ENCODE data around the gene SORT1. TPM values are rescaled to one million over a fixed set of nuclear protein-coding genes. Genes with fewer than 3 reads are reported as not detected.

Gene SORT1
- total and polyA plus RNA-seq, 2 of the 13 experiments (the other 11 are each of a cell fraction or from before 2014, with no cell fraction given) = 32.4 to 93.0 TPM

DNA sequence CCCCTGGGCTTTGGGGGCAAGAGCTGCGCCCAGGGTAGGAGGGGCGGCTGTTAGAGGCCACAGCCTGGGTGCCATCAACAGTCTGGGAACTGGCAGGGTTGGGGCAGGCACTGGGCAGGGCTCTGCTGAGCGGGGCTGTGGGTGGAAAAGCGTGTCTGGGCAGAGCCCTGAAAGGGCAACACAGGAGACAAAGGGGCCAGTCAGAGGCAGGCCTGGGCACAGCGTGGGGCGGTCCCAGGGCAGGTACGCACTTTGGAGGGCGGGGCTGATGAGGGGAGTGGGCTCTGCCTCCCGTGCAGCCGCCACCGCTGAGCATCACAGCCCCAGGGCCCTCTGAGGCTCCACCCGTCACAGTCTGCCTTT, 134.5 kb downstream of the SORT1 start (continued):
- TF ChIP-seq, protein P1, sequence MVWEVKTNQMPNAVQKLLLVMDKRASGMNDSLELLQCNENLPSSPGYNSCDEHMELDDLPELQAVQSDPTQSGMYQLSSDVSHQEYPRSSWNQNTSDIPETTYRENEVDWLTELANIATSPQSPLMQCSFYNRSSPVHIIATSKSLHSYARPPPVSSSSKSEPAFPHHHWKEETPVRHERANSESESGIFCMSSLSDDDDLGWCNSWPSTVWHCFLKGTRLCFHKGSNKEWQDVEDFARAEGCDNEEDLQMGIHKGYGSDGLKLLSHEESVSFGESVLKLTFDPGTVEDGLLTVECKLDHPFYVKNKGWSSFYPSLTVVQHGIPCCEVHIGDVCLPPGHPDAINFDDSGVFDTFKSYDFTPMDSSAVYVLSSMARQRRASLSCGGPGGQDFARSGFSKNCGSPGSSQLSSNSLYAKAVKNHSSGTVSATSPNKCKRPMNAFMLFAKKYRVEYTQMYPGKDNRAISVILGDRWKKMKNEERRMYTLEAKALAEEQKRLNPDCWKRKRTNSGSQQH (CRISPR knock-in tag; IDR thresholded peaks at IDR 0.05; ENCODE audit: low read depth) = no peak
- TF ChIP-seq BRD4 (CRISPR knock-in tag; IDR thresholded peaks at IDR 0.05) (no peak), GFI1 (CRISPR knock-in tag; IDR thresholded peaks at IDR 0.05; ENCODE audit: borderline replicate concordance) (0 out of 2 replicates have a peak, but pooled peaks have one; percentile 17), ZNF709 (CRISPR knock-in tag; IDR thresholded peaks at IDR 0.05) (no peak), PCBP2 (optimal IDR thresholded peaks at IDR 0.05; ENCODE audit: low read depth, low read length, poor library complexity, severe bottlenecking) (no peak), ZNF570 (CRISPR knock-in tag; IDR thresholded peaks at IDR 0.05; ENCODE audit: borderline replicate concordance) (no peak), ELF3 (CRISPR knock-in tag; IDR thresholded peaks at IDR 0.05) (no peak), KDM6A (CRISPR knock-in tag; IDR thresholded peaks at IDR 0.05; ENCODE audit: low read depth) (no peak), BCL6 (CRISPR knock-in tag; IDR thresholded peaks at IDR 0.05) (no peak), ZNF350 (CRISPR knock-in tag; IDR thresholded peaks at IDR 0.05; ENCODE audit: borderline replicate concordance, low read depth) (no peak), ZNF616 (CRISPR knock-in tag; IDR thresholded peaks at IDR 0.05; ENCODE audit: low read depth) (no peak), AHR (CRISPR knock-in tag; IDR thresholded peaks at IDR 0.05) (no peak), SRSF1 (optimal IDR thresholded peaks at IDR 0.05; ENCODE audit: low read depth, low read length) (no peak), ZNF282 (IDR thresholded peaks at IDR 0.05; ENCODE audit: partially characterized antibody) (no peak), SIX4 (CRISPR knock-in tag; IDR thresholded peaks at IDR 0.05) (no peak)
- TF ChIP-seq, protein P2, sequence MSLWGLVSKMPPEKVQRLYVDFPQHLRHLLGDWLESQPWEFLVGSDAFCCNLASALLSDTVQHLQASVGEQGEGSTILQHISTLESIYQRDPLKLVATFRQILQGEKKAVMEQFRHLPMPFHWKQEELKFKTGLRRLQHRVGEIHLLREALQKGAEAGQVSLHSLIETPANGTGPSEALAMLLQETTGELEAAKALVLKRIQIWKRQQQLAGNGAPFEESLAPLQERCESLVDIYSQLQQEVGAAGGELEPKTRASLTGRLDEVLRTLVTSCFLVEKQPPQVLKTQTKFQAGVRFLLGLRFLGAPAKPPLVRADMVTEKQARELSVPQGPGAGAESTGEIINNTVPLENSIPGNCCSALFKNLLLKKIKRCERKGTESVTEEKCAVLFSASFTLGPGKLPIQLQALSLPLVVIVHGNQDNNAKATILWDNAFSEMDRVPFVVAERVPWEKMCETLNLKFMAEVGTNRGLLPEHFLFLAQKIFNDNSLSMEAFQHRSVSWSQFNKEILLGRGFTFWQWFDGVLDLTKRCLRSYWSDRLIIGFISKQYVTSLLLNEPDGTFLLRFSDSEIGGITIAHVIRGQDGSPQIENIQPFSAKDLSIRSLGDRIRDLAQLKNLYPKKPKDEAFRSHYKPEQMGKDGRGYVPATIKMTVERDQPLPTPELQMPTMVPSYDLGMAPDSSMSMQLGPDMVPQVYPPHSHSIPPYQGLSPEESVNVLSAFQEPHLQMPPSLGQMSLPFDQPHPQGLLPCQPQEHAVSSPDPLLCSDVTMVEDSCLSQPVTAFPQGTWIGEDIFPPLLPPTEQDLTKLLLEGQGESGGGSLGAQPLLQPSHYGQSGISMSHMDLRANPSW (CRISPR knock-in tag; IDR thresholded peaks at IDR 0.05; ENCODE audit: borderline replicate concordance) = no peak
- TF ChIP-seq, protein P3, sequence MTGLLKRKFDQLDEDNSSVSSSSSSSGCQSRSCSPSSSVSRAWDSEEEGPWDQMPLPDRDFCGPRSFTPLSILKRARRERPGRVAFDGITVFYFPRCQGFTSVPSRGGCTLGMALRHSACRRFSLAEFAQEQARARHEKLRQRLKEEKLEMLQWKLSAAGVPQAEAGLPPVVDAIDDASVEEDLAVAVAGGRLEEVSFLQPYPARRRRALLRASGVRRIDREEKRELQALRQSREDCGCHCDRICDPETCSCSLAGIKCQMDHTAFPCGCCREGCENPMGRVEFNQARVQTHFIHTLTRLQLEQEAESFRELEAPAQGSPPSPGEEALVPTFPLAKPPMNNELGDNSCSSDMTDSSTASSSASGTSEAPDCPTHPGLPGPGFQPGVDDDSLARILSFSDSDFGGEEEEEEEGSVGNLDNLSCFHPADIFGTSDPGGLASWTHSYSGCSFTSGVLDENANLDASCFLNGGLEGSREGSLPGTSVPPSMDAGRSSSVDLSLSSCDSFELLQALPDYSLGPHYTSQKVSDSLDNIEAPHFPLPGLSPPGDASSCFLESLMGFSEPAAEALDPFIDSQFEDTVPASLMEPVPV (CRISPR knock-in tag; IDR thresholded peaks at IDR 0.05) = 0 out of 2 replicates have a peak, but pooled peaks have one; percentile 41
- TF ChIP-seq, protein P4, sequence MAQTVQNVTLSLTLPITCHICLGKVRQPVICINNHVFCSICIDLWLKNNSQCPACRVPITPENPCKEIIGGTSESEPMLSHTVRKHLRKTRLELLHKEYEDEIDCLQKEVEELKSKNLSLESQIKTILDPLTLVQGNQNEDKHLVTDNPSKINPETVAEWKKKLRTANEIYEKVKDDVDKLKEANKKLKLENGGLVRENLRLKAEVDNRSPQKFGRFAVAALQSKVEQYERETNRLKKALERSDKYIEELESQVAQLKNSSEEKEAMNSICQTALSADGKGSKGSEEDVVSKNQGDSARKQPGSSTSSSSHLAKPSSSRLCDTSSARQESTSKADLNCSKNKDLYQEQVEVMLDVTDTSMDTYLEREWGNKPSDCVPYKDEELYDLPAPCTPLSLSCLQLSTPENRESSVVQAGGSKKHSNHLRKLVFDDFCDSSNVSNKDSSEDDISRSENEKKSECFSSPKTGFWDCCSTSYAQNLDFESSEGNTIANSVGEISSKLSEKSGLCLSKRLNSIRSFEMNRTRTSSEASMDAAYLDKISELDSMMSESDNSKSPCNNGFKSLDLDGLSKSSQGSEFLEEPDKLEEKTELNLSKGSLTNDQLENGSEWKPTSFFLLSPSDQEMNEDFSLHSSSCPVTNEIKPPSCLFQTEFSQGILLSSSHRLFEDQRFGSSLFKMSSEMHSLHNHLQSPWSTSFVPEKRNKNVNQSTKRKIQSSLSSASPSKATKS (CRISPR knock-in tag; IDR thresholded peaks at IDR 0.05) = peak; percentile 70; the same call in 1 of the 2 replicates
- TF ChIP-seq, protein P5, sequence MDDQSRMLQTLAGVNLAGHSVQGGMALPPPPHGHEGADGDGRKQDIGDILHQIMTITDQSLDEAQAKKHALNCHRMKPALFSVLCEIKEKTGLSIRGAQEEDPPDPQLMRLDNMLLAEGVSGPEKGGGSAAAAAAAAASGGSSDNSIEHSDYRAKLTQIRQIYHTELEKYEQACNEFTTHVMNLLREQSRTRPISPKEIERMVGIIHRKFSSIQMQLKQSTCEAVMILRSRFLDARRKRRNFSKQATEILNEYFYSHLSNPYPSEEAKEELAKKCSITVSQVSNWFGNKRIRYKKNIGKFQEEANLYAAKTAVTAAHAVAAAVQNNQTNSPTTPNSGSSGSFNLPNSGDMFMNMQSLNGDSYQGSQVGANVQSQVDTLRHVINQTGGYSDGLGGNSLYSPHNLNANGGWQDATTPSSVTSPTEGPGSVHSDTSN (CRISPR knock-in tag; IDR thresholded peaks at IDR 0.05; ENCODE audit: borderline replicate concordance) = no peak
- TF ChIP-seq, protein P6, sequence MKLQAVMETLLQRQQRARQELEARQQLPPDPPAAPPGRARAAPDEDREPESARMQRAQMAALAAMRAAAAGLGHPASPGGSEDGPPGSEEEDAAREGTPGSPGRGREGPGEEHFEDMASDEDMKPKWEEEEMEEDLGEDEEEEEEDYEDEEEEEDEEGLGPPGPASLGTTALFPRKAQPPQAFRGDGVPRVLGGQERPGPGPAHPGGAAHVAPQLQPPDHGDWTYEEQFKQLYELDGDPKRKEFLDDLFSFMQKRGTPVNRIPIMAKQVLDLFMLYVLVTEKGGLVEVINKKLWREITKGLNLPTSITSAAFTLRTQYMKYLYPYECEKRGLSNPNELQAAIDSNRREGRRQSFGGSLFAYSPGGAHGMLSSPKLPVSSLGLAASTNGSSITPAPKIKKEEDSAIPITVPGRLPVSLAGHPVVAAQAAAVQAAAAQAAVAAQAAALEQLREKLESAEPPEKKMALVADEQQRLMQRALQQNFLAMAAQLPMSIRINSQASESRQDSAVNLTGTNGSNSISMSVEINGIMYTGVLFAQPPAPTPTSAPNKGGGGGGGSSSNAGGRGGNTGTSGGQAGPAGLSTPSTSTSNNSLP (IDR thresholded peaks at IDR 0.05; ENCODE audit: low read depth, low read length) = no peak
